Eye (tissue), 1 donor: ENCODE measurements around the gene GRPR.

Experiments
- DNase-seq: peaks from one replicate; pipeline ENCODE4 v3.0.0-alpha.2; 2015

The GRPR gene

DNA sequence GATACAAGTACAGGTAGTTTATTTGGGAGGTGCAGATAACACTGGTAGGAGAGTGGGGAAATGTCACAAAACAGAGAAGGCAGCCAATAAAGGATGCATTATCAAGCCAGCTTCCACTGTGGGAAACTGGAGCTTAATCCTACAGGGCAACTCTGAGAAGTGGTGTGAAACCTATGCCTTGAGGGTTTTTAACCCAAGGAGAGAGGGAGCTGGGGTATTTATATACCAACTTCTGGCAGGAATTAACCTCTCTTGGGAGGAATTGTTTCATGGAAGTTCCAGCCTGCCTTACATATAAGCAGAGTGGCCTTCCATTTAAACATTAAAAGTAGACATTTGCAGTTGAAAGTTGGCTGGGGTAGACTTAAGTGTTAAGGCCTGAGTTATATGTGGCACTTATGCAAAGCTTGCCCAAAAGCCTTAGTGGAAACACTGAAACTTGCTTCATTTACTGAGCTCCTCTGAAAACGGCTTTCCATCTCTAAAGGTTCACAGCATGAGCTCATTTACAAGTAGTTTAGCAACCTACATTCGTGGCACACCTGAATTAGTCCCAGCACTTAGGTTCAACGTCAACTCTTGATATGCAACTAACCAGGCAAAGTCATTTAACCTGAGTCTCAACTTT is 63.1 kb downstream of the GRPR start:
- DNase-seq: no peak

DNA sequence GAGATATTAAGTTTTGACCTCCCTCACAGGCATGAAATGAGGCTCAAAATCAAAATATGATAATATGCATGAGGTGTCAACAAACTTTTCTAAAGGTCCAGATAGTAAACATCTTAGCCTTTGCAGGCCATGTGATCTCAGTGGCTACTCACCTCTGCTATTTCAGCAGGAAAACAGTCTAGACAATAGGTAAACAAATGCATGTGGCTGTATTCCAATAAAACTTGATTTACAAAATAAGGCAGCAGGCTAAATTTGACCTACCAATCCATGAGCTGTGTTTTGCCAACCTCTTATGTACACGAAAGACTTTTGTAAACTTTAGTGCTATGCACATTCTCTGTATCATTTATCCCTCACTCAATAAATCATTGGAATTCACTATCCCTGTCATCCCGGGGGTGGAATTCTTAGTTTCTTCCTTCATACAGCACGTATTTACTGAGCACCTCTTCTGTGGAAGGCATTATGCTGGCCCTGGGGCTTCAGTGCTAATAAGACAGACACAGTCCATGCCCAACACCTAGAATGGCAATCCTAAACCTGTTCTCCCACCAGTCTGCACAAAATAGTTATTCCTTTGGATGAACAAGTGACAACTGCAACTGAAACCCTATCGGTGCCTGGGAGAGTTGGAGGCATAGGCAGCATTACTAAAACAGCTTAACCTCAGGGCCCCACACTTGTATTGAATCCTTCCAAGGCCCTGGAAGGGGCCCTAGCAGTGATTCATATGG is 63.8 kb downstream of the GRPR start:
- no peak for DNase-seq

DNA sequence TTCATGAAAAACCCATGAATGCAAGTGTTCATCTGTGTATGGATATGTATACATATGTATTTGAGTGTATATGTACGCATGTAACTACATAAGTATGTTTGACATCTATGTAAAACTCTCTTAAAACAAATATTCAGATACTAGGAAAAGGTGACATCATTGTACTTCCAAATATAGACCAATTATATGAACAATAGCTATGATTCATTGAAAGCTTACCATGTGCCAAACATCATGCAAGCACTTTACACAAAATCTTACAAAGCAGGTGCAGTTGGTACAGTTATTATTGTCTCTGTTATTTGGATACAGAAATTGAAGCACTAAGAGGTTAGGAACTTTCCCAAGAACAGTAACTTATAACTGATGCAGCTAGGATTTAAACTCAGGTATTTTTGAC is 65.3 kb downstream of the GRPR start:
- DNase-seq: no peak

DNA sequence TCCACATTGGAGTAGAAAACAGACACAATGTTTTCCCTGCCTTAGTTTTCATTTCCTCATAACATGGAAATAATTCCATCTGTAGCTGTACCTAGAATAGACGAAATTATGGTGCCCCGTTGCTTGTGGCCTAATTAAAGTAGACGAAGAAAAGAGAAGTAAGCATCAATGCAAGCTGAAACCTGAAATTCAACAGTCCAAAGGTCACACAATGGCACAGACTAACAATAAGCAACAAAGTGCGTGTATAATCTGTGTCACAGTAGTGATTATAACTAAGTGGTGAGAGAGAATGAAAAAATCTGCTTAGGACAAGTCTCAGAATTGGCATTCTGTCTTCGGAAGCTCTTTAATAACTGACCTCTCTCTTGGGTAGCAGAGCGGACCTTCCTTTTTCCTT is 68.2 kb downstream of the GRPR start:
- DNase-seq: no peak

DNA sequence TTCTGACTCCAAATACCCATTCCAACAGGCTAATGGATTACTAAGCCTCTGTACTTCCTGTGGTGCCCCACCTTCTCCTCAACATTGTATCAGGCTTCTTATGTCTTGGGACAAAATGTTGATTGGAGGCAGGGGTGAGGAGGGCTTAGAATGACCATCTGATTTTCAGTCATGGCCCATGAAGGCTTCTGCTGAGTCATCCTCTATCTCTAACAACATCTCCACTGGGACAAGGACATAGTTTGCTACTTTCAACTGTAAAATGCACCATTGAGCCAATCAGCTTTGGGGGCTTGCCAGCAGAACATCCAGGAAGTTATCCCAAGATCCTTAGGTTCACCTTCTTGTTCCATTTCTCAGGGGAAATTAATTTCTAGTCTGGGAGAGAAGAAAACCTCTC is 73.5 kb downstream of the GRPR start:
- no peak for DNase-seq

DNA sequence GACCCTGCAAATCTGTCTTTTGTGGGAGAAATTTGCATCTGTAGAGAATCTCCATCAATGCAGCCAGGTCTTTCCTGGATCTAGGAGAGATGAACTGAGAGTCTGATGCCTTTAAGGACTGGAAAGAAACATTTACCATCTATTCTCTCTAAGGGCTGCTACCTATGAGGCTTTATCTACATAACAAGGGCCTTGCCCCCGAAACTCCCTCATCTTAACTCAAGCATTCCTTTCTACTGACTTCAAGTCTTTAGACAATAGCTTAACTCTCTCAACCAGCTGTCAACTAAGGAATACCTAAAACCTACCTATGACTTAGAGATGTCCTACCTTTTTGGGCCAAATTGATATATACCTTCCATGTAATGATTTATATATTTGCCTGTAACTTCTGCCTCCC is 76.0 kb downstream of the GRPR start:
- no peak for DNase-seq

DNA sequence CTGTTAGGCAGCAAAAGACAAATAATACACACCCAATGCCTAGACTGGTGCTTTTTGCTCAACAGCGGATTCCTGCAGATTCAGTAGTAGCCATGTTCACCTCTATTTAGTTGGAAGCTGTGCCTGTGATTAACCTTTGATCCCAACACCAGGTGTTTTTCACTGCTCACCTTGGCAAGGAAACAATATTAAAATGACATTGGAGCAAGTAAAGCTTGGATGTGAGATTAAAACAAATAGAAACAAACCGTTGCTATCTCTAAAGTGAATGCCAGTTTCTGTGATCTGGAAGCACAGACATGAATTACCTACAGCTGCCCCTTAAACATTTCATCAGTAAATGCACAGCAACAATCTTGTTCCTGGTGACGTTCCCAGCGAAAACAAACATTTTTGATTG is 79.6 kb downstream of the GRPR start:
- DNase-seq: no peak
